ENCODE measurements around the gene WDR74. TPM values are rescaled to one million over a fixed set of nuclear protein-coding genes. Genes with fewer than 3 reads are reported as not detected.

WDR74 gene
- polyA plus RNA-seq, 4 donors = 30.3 to 47.5 (median 35.6) TPM

DNA sequence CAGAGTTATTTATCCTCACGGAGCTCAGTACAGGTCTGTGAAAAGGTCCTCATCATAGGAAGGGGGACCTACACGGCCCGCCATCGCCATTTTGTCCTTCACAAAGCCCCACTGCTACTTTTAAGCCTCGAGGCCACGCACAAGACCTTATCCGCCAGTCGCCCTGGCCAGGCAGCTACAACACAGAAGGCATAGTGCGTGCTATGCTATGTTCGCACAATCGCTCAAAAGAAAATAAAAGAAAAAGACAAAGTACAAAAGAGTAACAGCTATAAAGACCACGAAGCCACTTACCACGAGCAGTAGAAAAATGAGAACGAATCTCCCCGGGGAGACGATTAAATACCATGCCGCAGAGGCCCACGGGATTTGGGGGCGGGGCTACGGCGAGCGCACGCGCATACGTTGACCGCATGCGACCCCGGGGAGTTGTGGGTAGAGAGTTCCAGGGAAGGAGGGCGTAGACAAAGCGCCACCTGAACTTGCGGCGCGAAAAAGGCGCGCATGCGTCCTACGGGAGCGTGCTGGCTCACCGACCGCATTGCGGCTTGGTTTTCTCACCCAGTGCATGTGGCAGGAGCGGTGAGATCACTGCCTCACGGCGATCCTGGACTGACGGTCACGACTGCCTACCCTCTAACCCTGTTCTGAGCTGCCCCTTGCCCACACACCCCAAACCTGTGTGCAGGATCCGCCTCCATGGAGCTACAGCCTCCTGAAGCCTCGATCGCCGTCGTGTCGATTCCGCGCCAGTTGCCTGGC, 16.4 kb upstream of the WDR74 start:
- H3K36me3 ChIP-seq (ENCODE audit: control insufficient read depth in 3 of 3, insufficient read depth in 2 of 3, low read depth in 1 of 3, low read length in 3 of 3) = peaks cover 8 to 17% (median 13%) of the 10 kb centered on the region in 3 donors
- FAIRE-seq (no peak), DNase-seq (peak; percentile 98 to 99)
- peak overlapping the region; percentile 22 to 90 (median 81) for H3K27ac ChIP-seq (ENCODE audit: low read depth in 1 of 3, low read length in 2 of 3)
- H3K4me1 ChIP-seq (ENCODE audit: control insufficient read depth in 3 of 3, insufficient read depth in 2 of 3, low read depth in 1 of 3, low read length in 2 of 3) = peaks cover 4 to 11% (median 6%) of the 10 kb centered on the region in 3 donors
- WGBS, 3 donors = 0 to 1% (median 1%) methylated on average over 49 to 54 of the region's 54 CpGs
- H3K27me3 ChIP-seq (ENCODE audit: control insufficient read depth in 3 of 3, insufficient read depth in 3 of 3, low read length in 3 of 3) = no peaks in the 10 kb centered on the region
- H3K4me3 ChIP-seq (ENCODE audit: low read depth in 1 of 3, low read length in 3 of 3) = peak overlapping the region; percentile 69 to 94 (median 81)
- no peaks in the 10 kb centered on the region for H3K9me3 ChIP-seq (ENCODE audit: control insufficient read depth in 2 of 2, insufficient read depth in 1 of 2, low read depth in 1 of 2, low read length in 1 of 2)

GRCh38 chr11:62854825-62855570, 15.6 kb upstream of the WDR74 start:
- H3K4me1 ChIP-seq (ENCODE audit: control insufficient read depth in 3 of 3, insufficient read depth in 2 of 3, low read depth in 1 of 3, low read length in 2 of 3) = peaks cover 4 to 11% (median 6%) of the 10 kb centered on the region in 3 donors
- no peak for FAIRE-seq

GRCh38 chr11:62854013-62854824, 14.8 kb upstream of the WDR74 start:
- Histone ChIP-seq H3K9me3 (ENCODE audit: control insufficient read depth in 2 of 2, insufficient read depth in 1 of 2, low read depth in 1 of 2, low read length in 1 of 2) (no peaks in the 10 kb centered on the region), H3K27ac (ENCODE audit: low read depth in 1 of 3, low read length in 2 of 3) (no peak overlapping the region), H3K27me3 (ENCODE audit: control insufficient read depth in 3 of 3, insufficient read depth in 3 of 3, low read length in 3 of 3) (no peaks in the 10 kb centered on the region), H3K36me3 (ENCODE audit: control insufficient read depth in 3 of 3, insufficient read depth in 2 of 3, low read depth in 1 of 3, low read length in 3 of 3) (peaks cover 8 to 17% (median 13%) of the 10 kb centered on the region in 3 donors), H3K4me1 (ENCODE audit: control insufficient read depth in 3 of 3, insufficient read depth in 2 of 3, low read depth in 1 of 3, low read length in 2 of 3) (peaks cover 4 to 11% (median 6%) of the 10 kb centered on the region in 3 donors), H3K4me3 (ENCODE audit: low read depth in 1 of 3, low read length in 3 of 3) (peak overlapping the region; percentile 69 to 94 (median 81))
- DNase-seq = no peak
- 2 to 9% (median 3%) methylated on average over 8 of the region's 8 CpGs for WGBS, 3 donors
- no peak for FAIRE-seq

More at GRCh38 chr11:62854825-62855570, 15.6 kb upstream of the WDR74 start:
- Histone ChIP-seq H3K36me3 (ENCODE audit: control insufficient read depth in 3 of 3, insufficient read depth in 2 of 3, low read depth in 1 of 3, low read length in 3 of 3) (peaks cover 8 to 17% (median 13%) of the 10 kb centered on the region in 3 donors), H3K27me3 (ENCODE audit: control insufficient read depth in 3 of 3, insufficient read depth in 3 of 3, low read length in 3 of 3) (no peaks in the 10 kb centered on the region), H3K27ac (ENCODE audit: low read depth in 1 of 3, low read length in 2 of 3) (peak overlapping the region; percentile 22 to 90 (median 66)), H3K9me3 (ENCODE audit: control insufficient read depth in 2 of 2, insufficient read depth in 1 of 2, low read depth in 1 of 2, low read length in 1 of 2) (no peaks in the 10 kb centered on the region), H3K4me3 (ENCODE audit: low read depth in 1 of 3, low read length in 3 of 3) (peak overlapping the region; percentile 69 to 94 (median 81))
- WGBS, 3 donors = 0 to 2% (median 2%) methylated on average over 15 of the region's 15 CpGs
- no peak for DNase-seq

- FAIRE-seq = no peak
- H3K27ac ChIP-seq (ENCODE audit: low read depth in 1 of 3, low read length in 2 of 3) = no peak overlapping the region
- no peak for DNase-seq
- H3K9me3 ChIP-seq (ENCODE audit: control insufficient read depth in 2 of 2, insufficient read depth in 1 of 2, low read depth in 1 of 2, low read length in 1 of 2) = no peaks in the 10 kb centered on the region
- peaks cover 4 to 11% (median 6%) of the 10 kb centered on the region in 3 donors for H3K4me1 ChIP-seq (ENCODE audit: control insufficient read depth in 3 of 3, insufficient read depth in 2 of 3, low read depth in 1 of 3, low read length in 2 of 3)
- H3K36me3 ChIP-seq (ENCODE audit: control insufficient read depth in 3 of 3, insufficient read depth in 2 of 3, low read depth in 1 of 3, low read length in 3 of 3) = peaks cover 8 to 17% (median 13%) of the 10 kb centered on the region in 3 donors
- H3K4me3 ChIP-seq (ENCODE audit: low read depth in 1 of 3, low read length in 3 of 3) = peak overlapping the region in 2 of 3 donors; percentile 81 to 94
- WGBS, 3 donors = 22 to 35% (median 25%) methylated on average over 7 of the region's 7 CpGs
- no peaks in the 10 kb centered on the region for H3K27me3 ChIP-seq (ENCODE audit: control insufficient read depth in 3 of 3, insufficient read depth in 3 of 3, low read length in 3 of 3)
These were observed 14.0 kb upstream of the WDR74 start for GRCh38 chr11:62853279-62853965.

- no peaks in the 10 kb centered on the region for H3K9me3 ChIP-seq (ENCODE audit: control insufficient read depth in 2 of 2, insufficient read depth in 1 of 2, low read depth in 1 of 2, low read length in 1 of 2)
- no peaks in the 10 kb centered on the region for H3K27me3 ChIP-seq (ENCODE audit: control insufficient read depth in 3 of 3, insufficient read depth in 3 of 3, low read length in 3 of 3)
- no peak overlapping the region for H3K27ac ChIP-seq (ENCODE audit: low read depth in 1 of 3, low read length in 2 of 3)
- FAIRE-seq (no peak), DNase-seq (no peak)
- peaks cover 8 to 17% (median 13%) of the 10 kb centered on the region in 3 donors for H3K36me3 ChIP-seq (ENCODE audit: control insufficient read depth in 3 of 3, insufficient read depth in 2 of 3, low read depth in 1 of 3, low read length in 3 of 3)
- no peak overlapping the region for H3K4me3 ChIP-seq (ENCODE audit: low read depth in 1 of 3, low read length in 3 of 3)
- H3K4me1 ChIP-seq (ENCODE audit: control insufficient read depth in 3 of 3, insufficient read depth in 2 of 3, low read depth in 1 of 3, low read length in 2 of 3) = peaks cover 4 to 11% (median 6%) of the 10 kb centered on the region in 3 donors
These were observed 13.3 kb upstream of the WDR74 start for GRCh38 chr11:62852523-62853188.

DNA sequence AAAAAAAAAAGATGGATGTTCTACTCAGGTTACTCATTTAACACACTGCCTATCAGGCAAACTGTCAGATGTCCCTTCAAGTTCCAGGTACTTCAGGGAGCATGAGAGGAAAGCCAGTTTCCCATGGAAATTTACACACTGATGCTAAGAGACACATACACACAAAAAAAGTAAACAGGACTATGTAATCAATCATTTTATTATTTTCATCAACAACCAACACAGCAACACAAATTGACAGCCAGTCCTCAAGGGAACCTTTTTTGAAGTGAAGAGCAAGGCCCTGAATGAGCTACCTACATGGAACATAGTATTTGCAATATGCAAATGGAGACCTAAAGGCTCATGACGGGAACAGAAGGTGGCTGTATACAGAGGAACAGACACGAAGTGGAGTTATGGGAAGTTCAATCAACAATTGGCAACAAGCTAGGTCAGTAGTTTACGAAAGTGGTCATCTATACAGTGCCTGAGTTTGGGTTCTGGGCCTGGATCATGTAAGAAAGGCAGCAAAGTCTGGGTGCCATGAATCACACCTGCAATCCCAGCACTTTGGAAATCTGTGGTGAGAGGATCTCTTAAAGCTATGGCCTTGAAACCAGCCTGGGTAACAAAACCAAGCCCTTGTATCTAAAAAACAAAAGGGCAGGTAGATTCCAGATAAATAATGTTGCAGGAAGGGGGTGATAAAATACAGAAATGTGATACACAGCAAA, 12.6 kb upstream of the WDR74 start:
- peaks cover 4 to 7% (median 6%) of the 10 kb centered on the region in 3 donors for H3K4me1 ChIP-seq (ENCODE audit: control insufficient read depth in 3 of 3, insufficient read depth in 2 of 3, low read depth in 1 of 3, low read length in 2 of 3)
- FAIRE-seq (no peak), DNase-seq (no peak)
- no peak overlapping the region for H3K4me3 ChIP-seq (ENCODE audit: low read depth in 1 of 3, low read length in 3 of 3)
- WGBS, 3 donors = 35 to 44% (median 41%) methylated on average over 3 of the region's 3 CpGs
- no peaks in the 10 kb centered on the region for H3K27me3 ChIP-seq (ENCODE audit: control insufficient read depth in 3 of 3, insufficient read depth in 3 of 3, low read length in 3 of 3)
- peaks cover 8 to 17% (median 13%) of the 10 kb centered on the region in 3 donors for H3K36me3 ChIP-seq (ENCODE audit: control insufficient read depth in 3 of 3, insufficient read depth in 2 of 3, low read depth in 1 of 3, low read length in 3 of 3)
- H3K27ac ChIP-seq (ENCODE audit: low read depth in 1 of 3, low read length in 2 of 3) = no peak overlapping the region
- H3K9me3 ChIP-seq (ENCODE audit: control insufficient read depth in 2 of 2, insufficient read depth in 1 of 2, low read depth in 1 of 2, low read length in 1 of 2) = no peaks in the 10 kb centered on the region

All from small intestine (tissue), 7 donors.